B cell (primary cell): Measurements from ENCODE around the gene CEP164.

Experiments
- CTCF ChIP-seq: fragments of 200-600 bp; IDR thresholded peaks from one replicate; pipeline ENCODE4 v1.8.0; 2022; ENCODE audit warnings: antibody characterized with exemption, mild to moderate bottlenecking
- EZH2 ChIP-seq: IDR thresholded peaks from 2 replicates; pipeline ENCODE4 v1.6.1; 2012; ENCODE audit warnings: borderline replicate concordance, low read depth, mild to moderate bottlenecking, moderate library complexity, low read length; ENCODE audit not compliant: insufficient read depth, poor library complexity, severe bottlenecking

GRCh38 chr11:117382746-117383145 lies 55.1 kb downstream of the CEP164 start:
- TF ChIP-seq CTCF: no peak
- no peak for TF ChIP-seq EZH2
